ENCODE results near the gene SAMD14.
"Not testable (repeated sequence)": the region's sequence is repeated elsewhere in the genome, so short reads cannot be mapped to it uniquely, and the experiment has no call there.

SAMD14 gene

GRCh38 chr17:50075446-50076032, 54.4 kb downstream of the SAMD14 start:
- no peak for DNase-seq (ENCODE audit: low read depth)

- no peak for DNase-seq (ENCODE audit: low read depth)
These were observed 55.7 kb downstream of the SAMD14 start for GRCh38 chr17:50074227-50074626.

- DNase-seq (ENCODE audit: low read depth), result no peak
These were observed 57.0 kb downstream of the SAMD14 start for GRCh38 chr17:50072925-50073324.

- DNase-seq (ENCODE audit: low read depth), result no peak
These were observed 57.8 kb downstream of the SAMD14 start for GRCh38 chr17:50072130-50072529.

- no peak for DNase-seq (ENCODE audit: low read depth)
These were observed 58.3 kb downstream of the SAMD14 start for GRCh38 chr17:50071692-50072091.

- DNase-seq (ENCODE audit: low read depth), result no peak
These were observed 58.9 kb downstream of the SAMD14 start for GRCh38 chr17:50070908-50071680.

- DNase-seq (ENCODE audit: low read depth), result no peak
These were observed 62.0 kb downstream of the SAMD14 start for GRCh38 chr17:50067996-50068395.

- no peak for DNase-seq (ENCODE audit: low read depth)
These were observed 63.0 kb downstream of the SAMD14 start for GRCh38 chr17:50066995-50067394.

- DNase-seq (ENCODE audit: low read depth), result no peak
These were observed 64.9 kb downstream of the SAMD14 start for GRCh38 chr17:50065056-50065455.

GRCh38 chr17:50064253-50065001, 65.5 kb downstream of the SAMD14 start:
- DNase-seq (ENCODE audit: low read depth), result no peak

GRCh38 chr17:50063561-50064252, 66.3 kb downstream of the SAMD14 start:
- no peak for DNase-seq (ENCODE audit: low read depth)

- DNase-seq (ENCODE audit: low read depth), result no peak
These were observed 67.4 kb downstream of the SAMD14 start for GRCh38 chr17:50062293-50063243.

GRCh38 chr17:50061713-50062045, 68.3 kb downstream of the SAMD14 start:
- DNase-seq (ENCODE audit: low read depth), result not testable (repeated sequence)

- DNase-seq (ENCODE audit: low read depth), result no peak
These were observed 68.8 kb downstream of the SAMD14 start for GRCh38 chr17:50060951-50061712.

Measured in T-helper 22 cell (primary cell).